Right lobe of liver (tissue), 6 donors: ENCODE measurements around the gene LPCAT3. TPM values are rescaled to one million over a fixed set of nuclear protein-coding genes. Genes with fewer than 3 reads are reported as not detected.

Experiments
- ATAC-seq, 4 donors: fragments of 200-7000 bp; cut with Tn5 transposase; one replicate each; pipeline ENCODE4 v1.9.1; 2020; ENCODE audit warnings: mild to moderate bottlenecking in 4 of 4, moderate library complexity in 4 of 4
- DNase-seq, 3 donors: peaks; one replicate each; pipeline ENCODE4 v3.0.0-alpha.2; 2020
- H3K27ac ChIP-seq, 3 donors: fragments of 200-600 bp; one replicate each; pipeline ENCODE4 v1.8.0; 2022
- H3K27me3 ChIP-seq, 2 donors: fragments of 200-600 bp; one replicate each; pipeline ENCODE4 v1.8.0; 2022
- H3K36me3 ChIP-seq, 4 donors: fragments of 200-600 bp; sonication (generic) in 1 of 4; one replicate each; pipeline versions ENCODE4 v1.5.1 to v1.8.0; 2017 to 2022; ENCODE audit warnings: control low read depth in 1 of 4
- H3K4me1 ChIP-seq, 4 donors: fragments of 200-600 bp; sonication (generic) in 1 of 4; one replicate each; pipeline versions ENCODE4 v1.5.1 to v1.8.0; 2017 to 2022; ENCODE audit warnings: control low read depth in 1 of 4
- H3K4me3 ChIP-seq, 3 donors: fragments of 200-600 bp; one replicate each; pipeline ENCODE4 v1.8.0; 2022
- H3K9me3 ChIP-seq, 4 donors: fragments of 200-600 bp; sonication (generic) in 1 of 4; one replicate each; pipeline versions ENCODE4 v1.5.1 to v1.8.0; 2017 to 2022; ENCODE audit warnings: control low read depth in 1 of 4
- CTCF ChIP-seq, 4 donors: fragments of 200-600 bp in 3 of 4; fragments of 450-650 bp in 1 of 4; IDR thresholded peaks; one replicate each; pipeline versions ENCODE4 v1.5.1 to v1.8.0; 2016 to 2022; ENCODE audit warnings: antibody characterized with exemption in 4 of 4, mild to moderate bottlenecking in 2 of 4
- POLR2A ChIP-seq: fragments of 450-650 bp; IDR thresholded peaks from one replicate; pipeline ENCODE4 v1.6.1; 2017; ENCODE audit warnings: antibody characterized with exemption, mild to moderate bottlenecking
- WGBS: methylation state at CpG from one replicate; pipeline ENCODE4 v1.1.6; 2018; ENCODE audit warnings: low coverage, low lambda C conversion rate; ENCODE audit not compliant: insufficient coverage; ENCODE audit errors: missing lambda C conversion rate; 5-methylcytosine and 5-hydroxymethylcytosine counted together
- intact Hi-C, 2 donors: fragments of 100-400 bp; cut with DNase I; formaldehyde crosslinking; loops; one replicate each; pipeline versions ENCODE4 v1.11.2 to v1.14.1; 2022
- total RNA-seq, 6 experiments: library from RNA; depleted of rRNA in 2 of 6; stranded (reverse); fragments of >200 nt in 2 of 6; fragmentation: NEBNext Ultra II Directional in 3 of 6; extraction: Animal tissue kit (Norgen Biotek cat#: 25700) in 3 of 6; gene quantifications; one replicate each; pipeline versions ENCODE4 v1.1.0 to v1.2.4, GENCODE V29; 2016 to 2023
- donor health status: DM: no; HTN: yes; CAD: no.
- donor health status: DM: no; HTN: no; CAD: no.
- donor health status: DM: no; HTN: no; CAD: no.
- donor health status: DM: no; HTN: yes; CAD: no.
- donor health status: DM: no; HTN: yes; CAD: no.

The LPCAT3 gene
- total RNA-seq, 6 experiments from 2014 or later: 50.6 to 115 (median 77.5) TPM

- H3K4me1 ChIP-seq: peaks cover 0 to 36% (median 15%) of the 10 kb centered on the region in 4 donors
- H3K9me3 ChIP-seq: no peaks in the 10 kb centered on the region
- H3K4me3 ChIP-seq: no peak overlapping the region
- intact Hi-C loops: no loop called here
- TF ChIP-seq CTCF (IDR thresholded peaks at IDR 0.05) (no peak), POLR2A (no peak)
- H3K27ac ChIP-seq: no peak overlapping the region
- 79% methylated on average over 3 of the region's 3 CpGs for WGBS
- H3K27me3 ChIP-seq: no peaks in the 10 kb centered on the region
- ATAC-seq: no peak
- DNase-seq: no peak
- peaks cover 4 to 83% (median 48%) of the 10 kb centered on the region in 4 donors for H3K36me3 ChIP-seq
Observed at GRCh38 chr12:6979453-6979852, 38.8 kb downstream of the LPCAT3 start.

- ATAC-seq (no peak), DNase-seq (no peak)
- peaks cover 0 to 31% (median 13%) of the 10 kb centered on the region in 4 donors for H3K4me1 ChIP-seq
- TF ChIP-seq POLR2A: no peak
- TF ChIP-seq CTCF (IDR thresholded peaks at IDR 0.05): no peak
- H3K9me3 ChIP-seq: no peaks in the 10 kb centered on the region
- no peak overlapping the region for H3K27ac ChIP-seq
- no peaks in the 10 kb centered on the region for H3K27me3 ChIP-seq
- no CpG with 5 or more reads among the region's 6 CpGs for WGBS
- peaks cover 4 to 87% (median 49%) of the 10 kb centered on the region in 4 donors for H3K36me3 ChIP-seq
- intact Hi-C loops: no loop called here
- H3K4me3 ChIP-seq: no peak overlapping the region
Observed at GRCh38 chr12:6979021-6979420, 39.3 kb downstream of the LPCAT3 start.

DNA sequence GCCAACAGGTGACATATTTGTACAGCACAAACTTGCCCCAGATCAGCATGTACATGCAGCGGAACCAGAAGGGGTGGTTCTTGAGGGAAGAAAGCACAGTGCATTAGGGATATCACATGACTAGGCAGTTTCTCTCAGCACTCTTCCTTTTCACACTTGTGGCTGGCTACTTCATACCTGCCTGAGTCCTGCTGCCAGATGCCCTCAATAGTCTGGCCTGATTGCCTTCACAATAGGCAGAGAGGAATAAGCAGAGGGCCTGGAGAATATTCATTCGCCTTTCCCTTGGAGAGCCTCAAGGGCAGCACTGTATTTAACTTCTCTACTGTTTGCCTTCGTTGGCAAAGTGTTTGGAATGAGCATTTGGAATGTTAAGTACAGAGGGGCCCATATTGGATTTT is 39.7 kb downstream of the LPCAT3 start:
- WGBS: 88% methylated on average over 2 of the region's 3 CpGs
- ATAC-seq: no peak
- no peak overlapping the region for H3K27ac ChIP-seq

DNA sequence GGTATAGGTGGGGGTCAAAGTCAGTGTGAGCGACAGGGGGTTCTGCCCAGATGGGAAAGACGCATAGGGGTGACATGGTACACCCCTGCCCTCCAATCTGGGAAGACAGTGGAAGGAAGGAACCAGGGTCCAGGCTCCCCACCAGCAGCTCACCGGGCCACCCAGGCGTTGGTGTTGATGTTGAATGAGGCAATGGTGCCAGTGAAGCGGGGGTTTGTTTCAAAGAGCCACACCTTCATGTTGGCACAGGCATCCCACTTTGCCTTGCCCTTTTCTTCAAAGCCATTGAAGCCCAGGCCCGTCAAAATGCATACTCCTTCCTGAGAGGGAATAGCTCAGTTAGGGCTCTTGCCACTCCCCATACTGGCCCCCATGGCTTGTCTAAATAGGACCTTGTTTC is 40.1 kb downstream of the LPCAT3 start:
- H3K9me3 ChIP-seq: no peaks in the 10 kb centered on the region
- no peaks in the 10 kb centered on the region for H3K27me3 ChIP-seq
- TF ChIP-seq POLR2A (no peak), CTCF (IDR thresholded peaks at IDR 0.05) (no peak)
- H3K36me3 ChIP-seq: peaks cover 4 to 87% (median 49%) of the 10 kb centered on the region in 4 donors
- H3K4me1 ChIP-seq: peaks cover 0 to 28% (median 12%) of the 10 kb centered on the region in 4 donors
- H3K4me3 ChIP-seq: no peak overlapping the region
- DNase-seq (no peak), ATAC-seq (no peak)
- intact Hi-C loops: no loop called here
- WGBS: 85% methylated on average over 4 of the region's 6 CpGs
- no peak overlapping the region for H3K27ac ChIP-seq

More for the DNA sequence above, 39.7 kb downstream of the LPCAT3 start:
- no peak overlapping the region for H3K4me3 ChIP-seq
- H3K4me1 ChIP-seq: peaks cover 0 to 28% (median 12%) of the 10 kb centered on the region in 4 donors
- H3K36me3 ChIP-seq: peaks cover 4 to 90% (median 49%) of the 10 kb centered on the region in 4 donors
- intact Hi-C loops: no loop called here
- no peaks in the 10 kb centered on the region for H3K9me3 ChIP-seq
- DNase-seq: no peak
- TF ChIP-seq POLR2A: no peak
- TF ChIP-seq CTCF (IDR thresholded peaks at IDR 0.05): no peak
- H3K27me3 ChIP-seq: no peaks in the 10 kb centered on the region

DNA sequence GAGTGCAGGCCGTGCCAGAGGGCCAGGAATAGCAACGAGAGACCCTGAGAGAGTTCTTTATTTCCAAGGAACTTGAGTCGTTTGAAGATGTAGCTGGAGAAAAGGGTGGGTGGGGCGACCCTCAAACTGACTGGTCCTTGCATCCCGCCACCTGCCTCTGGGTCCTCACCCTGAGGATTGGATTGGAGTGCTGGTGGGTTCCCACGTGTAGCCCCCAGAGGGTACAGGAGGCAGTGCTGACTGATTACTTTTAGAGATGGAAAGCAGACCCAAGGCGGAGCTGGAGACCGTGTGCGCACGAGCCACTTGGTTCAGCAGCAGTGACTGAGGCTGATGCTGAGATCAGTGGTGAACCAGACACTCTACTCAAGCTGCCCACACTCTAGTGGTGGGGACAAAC is 40.6 kb downstream of the LPCAT3 start:
- peaks cover 4 to 82% (median 46%) of the 10 kb centered on the region in 4 donors for H3K36me3 ChIP-seq
- DNase-seq (no peak), ATAC-seq (no peak)
- H3K4me1 ChIP-seq: peaks cover 0 to 27% (median 12%) of the 10 kb centered on the region in 4 donors
- no peak for TF ChIP-seq POLR2A
- TF ChIP-seq CTCF (IDR thresholded peaks at IDR 0.05): no peak
- H3K9me3 ChIP-seq: no peaks in the 10 kb centered on the region
- 92% methylated on average over 6 of the region's 10 CpGs for WGBS
- H3K27me3 ChIP-seq: no peaks in the 10 kb centered on the region
- no peak overlapping the region for H3K27ac ChIP-seq
- intact Hi-C loops: no loop called here
- H3K4me3 ChIP-seq: no peak overlapping the region
